ENCODE results near the gene SLC39A7.

- TF ChIP-seq, protein P1, sequence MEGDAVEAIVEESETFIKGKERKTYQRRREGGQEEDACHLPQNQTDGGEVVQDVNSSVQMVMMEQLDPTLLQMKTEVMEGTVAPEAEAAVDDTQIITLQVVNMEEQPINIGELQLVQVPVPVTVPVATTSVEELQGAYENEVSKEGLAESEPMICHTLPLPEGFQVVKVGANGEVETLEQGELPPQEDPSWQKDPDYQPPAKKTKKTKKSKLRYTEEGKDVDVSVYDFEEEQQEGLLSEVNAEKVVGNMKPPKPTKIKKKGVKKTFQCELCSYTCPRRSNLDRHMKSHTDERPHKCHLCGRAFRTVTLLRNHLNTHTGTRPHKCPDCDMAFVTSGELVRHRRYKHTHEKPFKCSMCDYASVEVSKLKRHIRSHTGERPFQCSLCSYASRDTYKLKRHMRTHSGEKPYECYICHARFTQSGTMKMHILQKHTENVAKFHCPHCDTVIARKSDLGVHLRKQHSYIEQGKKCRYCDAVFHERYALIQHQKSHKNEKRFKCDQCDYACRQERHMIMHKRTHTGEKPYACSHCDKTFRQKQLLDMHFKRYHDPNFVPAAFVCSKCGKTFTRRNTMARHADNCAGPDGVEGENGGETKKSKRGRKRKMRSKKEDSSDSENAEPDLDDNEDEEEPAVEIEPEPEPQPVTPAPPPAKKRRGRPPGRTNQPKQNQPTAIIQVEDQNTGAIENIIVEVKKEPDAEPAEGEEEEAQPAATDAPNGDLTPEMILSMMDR (IDR thresholded peaks at IDR 0.05; ENCODE audit: low read depth, low read length, poor library complexity, severe bottlenecking), result no peak
- no peak for TF ChIP-seq EZH2phosphoT487 (IDR thresholded peaks at IDR 0.05; ENCODE audit: borderline replicate concordance, low read length)
Observed at GRCh38 chr6:33195304-33196165, 5.1 kb upstream of the SLC39A7 start.
